Liver (tissue), 3 donors: ENCODE results near the gene ARTN.

ENCODE experiments used
- EGR1 ChIP-seq, 2 donors: IDR thresholded peaks; 2 replicates each; pipeline ENCODE4 v1.6.1; 2016 to 2018; ENCODE audit warnings: antibody characterized with exemption in 2 of 2, low read depth in 2 of 2
- GABPA ChIP-seq, 2 donors: IDR thresholded peaks in 1 of 2; conservative IDR thresholded peaks in 1 of 2; 2 replicates each; pipeline ENCODE4 v1.6.1; 2016; ENCODE audit warnings: antibody characterized with exemption in 2 of 2, mild to moderate bottlenecking in 1 of 2, moderate library complexity in 1 of 2
- JUND ChIP-seq, 2 donors: IDR thresholded peaks; 2 replicates each; pipeline ENCODE4 v1.6.1; 2016; ENCODE audit warnings: antibody characterized with exemption in 2 of 2
- RAD21 ChIP-seq, 2 donors: IDR thresholded peaks; 2 replicates each; pipeline ENCODE4 v1.6.1; 2016; ENCODE audit warnings: antibody characterized with exemption in 2 of 2, mild to moderate bottlenecking in 2 of 2
- REST ChIP-seq: IDR thresholded peaks from 2 replicates; pipeline ENCODE4 v1.6.1; 2016; ENCODE audit warnings: antibody characterized with exemption, mild to moderate bottlenecking
- RXRA ChIP-seq, 2 donors: IDR thresholded peaks; 2 replicates each; pipeline ENCODE4 v1.6.1; 2017 to 2018; ENCODE audit warnings: antibody characterized with exemption in 2 of 2, mild to moderate bottlenecking in 1 of 2
- YY1 ChIP-seq: IDR thresholded peaks from 2 replicates; pipeline ENCODE4 v1.6.1; 2016; ENCODE audit warnings: antibody characterized with exemption, mild to moderate bottlenecking
- ZBTB33 ChIP-seq: IDR thresholded peaks from 2 replicates; pipeline ENCODE4 v1.6.1; 2016; ENCODE audit warnings: antibody characterized with exemption
- TF ChIP-seq, protein P1 (sequence below): fragments of 150-350 bp; IDR thresholded peaks from 2 replicates; pipeline ENCODE4 v1.5.1; 2017; ENCODE audit warnings: improper control_type of control experiment, low read depth, low read length; ENCODE audit not compliant: missing input control
- TF ChIP-seq, protein P2 (sequence below): IDR thresholded peaks from 2 replicates; pipeline ENCODE4 v1.6.1; 2016; ENCODE audit warnings: antibody characterized with exemption
- TF ChIP-seq, protein P3 (sequence below): IDR thresholded peaks from 2 replicates; pipeline ENCODE4 v1.6.1; 2016; ENCODE audit warnings: antibody characterized with exemption
- donor health status: healthy.
- donor health status: healthy.

DNA sequence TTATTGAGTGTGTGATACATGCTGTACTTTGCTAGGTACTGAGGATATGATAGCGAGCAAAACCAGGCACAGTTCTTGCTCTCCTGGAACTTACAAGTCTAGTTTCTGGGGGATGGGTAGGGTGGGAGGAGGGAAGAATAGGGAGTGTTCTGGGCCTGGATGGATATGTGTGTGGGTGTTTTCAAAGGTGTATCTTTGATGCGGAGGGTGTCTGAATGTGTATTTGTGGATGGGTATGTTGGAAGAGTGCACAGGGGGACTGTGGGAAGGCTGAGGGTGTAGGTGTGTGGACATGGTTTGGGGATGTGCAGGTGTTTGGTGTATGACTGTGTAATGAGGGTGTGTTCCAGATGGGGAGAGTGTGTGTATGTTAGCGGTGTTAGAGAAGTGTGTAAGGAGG, 31.7 kb downstream of the ARTN start:
- TF ChIP-seq, protein P1, sequence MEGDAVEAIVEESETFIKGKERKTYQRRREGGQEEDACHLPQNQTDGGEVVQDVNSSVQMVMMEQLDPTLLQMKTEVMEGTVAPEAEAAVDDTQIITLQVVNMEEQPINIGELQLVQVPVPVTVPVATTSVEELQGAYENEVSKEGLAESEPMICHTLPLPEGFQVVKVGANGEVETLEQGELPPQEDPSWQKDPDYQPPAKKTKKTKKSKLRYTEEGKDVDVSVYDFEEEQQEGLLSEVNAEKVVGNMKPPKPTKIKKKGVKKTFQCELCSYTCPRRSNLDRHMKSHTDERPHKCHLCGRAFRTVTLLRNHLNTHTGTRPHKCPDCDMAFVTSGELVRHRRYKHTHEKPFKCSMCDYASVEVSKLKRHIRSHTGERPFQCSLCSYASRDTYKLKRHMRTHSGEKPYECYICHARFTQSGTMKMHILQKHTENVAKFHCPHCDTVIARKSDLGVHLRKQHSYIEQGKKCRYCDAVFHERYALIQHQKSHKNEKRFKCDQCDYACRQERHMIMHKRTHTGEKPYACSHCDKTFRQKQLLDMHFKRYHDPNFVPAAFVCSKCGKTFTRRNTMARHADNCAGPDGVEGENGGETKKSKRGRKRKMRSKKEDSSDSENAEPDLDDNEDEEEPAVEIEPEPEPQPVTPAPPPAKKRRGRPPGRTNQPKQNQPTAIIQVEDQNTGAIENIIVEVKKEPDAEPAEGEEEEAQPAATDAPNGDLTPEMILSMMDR, result no peak
- TF ChIP-seq RAD21 (IDR thresholded peaks at IDR 0.05) (no peak), REST (no peak), JUND (IDR thresholded peaks at IDR 0.05) (no peak), RXRA (IDR thresholded peaks at IDR 0.05) (no peak), EGR1 (IDR thresholded peaks at IDR 0.05; ENCODE audit: low read depth in 2 of 2) (no peak), YY1 (no peak), ZBTB33 (no peak), GABPA (IDR thresholded peaks at IDR 0.05 in 1 of 2, conservative IDR thresholded peaks at IDR 0.05 in 1 of 2) (no peak)
- TF ChIP-seq, protein P2, sequence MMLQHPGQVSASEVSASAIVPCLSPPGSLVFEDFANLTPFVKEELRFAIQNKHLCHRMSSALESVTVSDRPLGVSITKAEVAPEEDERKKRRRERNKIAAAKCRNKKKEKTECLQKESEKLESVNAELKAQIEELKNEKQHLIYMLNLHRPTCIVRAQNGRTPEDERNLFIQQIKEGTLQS, result no peak
- TF ChIP-seq, protein P3, sequence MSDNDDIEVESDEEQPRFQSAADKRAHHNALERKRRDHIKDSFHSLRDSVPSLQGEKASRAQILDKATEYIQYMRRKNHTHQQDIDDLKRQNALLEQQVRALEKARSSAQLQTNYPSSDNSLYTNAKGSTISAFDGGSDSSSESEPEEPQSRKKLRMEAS, result no peak
